ENCODE results near the gene ARHGAP18. TPM values are rescaled to one million over a fixed set of nuclear protein-coding genes. Genes with fewer than 3 reads are reported as not detected.

Gene ARHGAP18
- polyA plus RNA-seq, 1 donor = 52.8 TPM

DNA sequence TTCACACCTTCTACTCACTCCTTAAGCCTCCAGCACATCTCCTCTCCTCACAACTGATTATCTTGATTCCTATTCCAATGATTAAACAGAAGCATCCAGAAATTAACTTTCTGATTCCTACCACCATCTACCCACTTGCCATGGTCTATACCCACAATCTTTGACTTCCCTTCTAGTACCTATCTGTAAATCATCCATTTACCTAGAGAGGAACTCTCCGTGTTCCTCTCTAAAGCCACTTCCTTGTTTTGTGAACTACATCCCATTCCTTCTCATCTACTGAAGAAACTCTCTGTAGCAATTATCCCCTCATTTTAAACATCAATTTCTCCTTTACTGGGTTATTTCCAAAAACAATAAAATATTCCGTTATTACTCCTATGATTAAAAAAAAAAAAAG is 167.3 kb downstream of the ARHGAP18 start:
- DNase-seq = no peak
- Histone ChIP-seq H3K27ac (ENCODE audit: low read length) (no peak overlapping the region), H3K4me1 (ENCODE audit: control insufficient read depth, insufficient read depth, low read length) (no peaks in the 10 kb centered on the region), H3K27me3 (ENCODE audit: control insufficient read depth, insufficient read depth, low read length) (no peaks in the 10 kb centered on the region), H3K9me3 (ENCODE audit: control insufficient read depth, low read depth, low read length) (no peaks in the 10 kb centered on the region), H3K36me3 (ENCODE audit: control insufficient read depth, insufficient read depth, low read length) (no peaks in the 10 kb centered on the region), H3K4me3 (ENCODE audit: low read length) (no peak overlapping the region)
- 88% methylated on average over 2 of the region's 2 CpGs for WGBS (ENCODE audit: insufficient coverage, low lambda C conversion rate)

GRCh38 chr6:129539032-129539431 is 170.9 kb downstream of the ARHGAP18 start:
- Histone ChIP-seq H3K4me1 (ENCODE audit: control insufficient read depth, insufficient read depth, low read length) (no peaks in the 10 kb centered on the region), H3K9me3 (ENCODE audit: control insufficient read depth, low read depth, low read length) (no peaks in the 10 kb centered on the region), H3K36me3 (ENCODE audit: control insufficient read depth, insufficient read depth, low read length) (no peaks in the 10 kb centered on the region), H3K27ac (ENCODE audit: low read length) (no peak overlapping the region), H3K4me3 (ENCODE audit: low read length) (no peak overlapping the region), H3K27me3 (ENCODE audit: control insufficient read depth, insufficient read depth, low read length) (no peaks in the 10 kb centered on the region)
- no CpG with 5 or more reads among the region's 2 CpGs for WGBS (ENCODE audit: insufficient coverage, low lambda C conversion rate)
- DNase-seq = no peak

GRCh38 chr6:129536271-129536670 is 173.7 kb downstream of the ARHGAP18 start:
- Histone ChIP-seq H3K27me3 (ENCODE audit: control insufficient read depth, insufficient read depth, low read length) (no peaks in the 10 kb centered on the region), H3K36me3 (ENCODE audit: control insufficient read depth, insufficient read depth, low read length) (no peaks in the 10 kb centered on the region), H3K27ac (ENCODE audit: low read length) (no peak overlapping the region), H3K4me3 (ENCODE audit: low read length) (no peak overlapping the region), H3K9me3 (ENCODE audit: control insufficient read depth, low read depth, low read length) (no peaks in the 10 kb centered on the region), H3K4me1 (ENCODE audit: control insufficient read depth, insufficient read depth, low read length) (no peaks in the 10 kb centered on the region)
- no peak for DNase-seq

GRCh38 chr6:129534926-129535325 is 175.1 kb downstream of the ARHGAP18 start:
- H3K27me3 ChIP-seq (ENCODE audit: control insufficient read depth, insufficient read depth, low read length) = no peaks in the 10 kb centered on the region
- DNase-seq = no peak
- no peak overlapping the region for H3K27ac ChIP-seq (ENCODE audit: low read length)
- H3K4me1 ChIP-seq (ENCODE audit: control insufficient read depth, insufficient read depth, low read length) = no peaks in the 10 kb centered on the region
- no peaks in the 10 kb centered on the region for H3K36me3 ChIP-seq (ENCODE audit: control insufficient read depth, insufficient read depth, low read length)
- no peak overlapping the region for H3K4me3 ChIP-seq (ENCODE audit: low read length)
- H3K9me3 ChIP-seq (ENCODE audit: control insufficient read depth, low read depth, low read length) = no peaks in the 10 kb centered on the region

Other genes starting within 250 kb of the ARHGAP18 start
- not detected for gene TMEM244, start 151.1 kb upstream of the ARHGAP18 start, polyA plus RNA-seq